Type B pancreatic cell (in vitro differentiated cells): ENCODE data around the gene DNAH9. TPM values are rescaled to one million over a fixed set of nuclear protein-coding genes. Genes with fewer than 3 reads are reported as not detected.

ENCODE experiments used
- DNase-seq: peaks from one replicate; pipeline ENCODE4 v3.0.0; 2021; ENCODE audit warnings: mixed read lengths; ENCODE audit not compliant: unreplicated experiment; ENCODE audit errors: extremely low spot score
- H3K27ac Mint-ChIP-seq: 2 replicates; pipeline ENCODE4 v1.8.0; 2021; ENCODE audit warnings: mild to moderate bottlenecking, mixed read lengths
- H3K27me3 Mint-ChIP-seq: 2 replicates; pipeline ENCODE4 v1.8.0; 2021; ENCODE audit warnings: mixed read lengths
- H3K36me3 Mint-ChIP-seq: 2 replicates; pipeline ENCODE4 v1.8.0; 2021; ENCODE audit warnings: mixed read lengths
- H3K4me1 Mint-ChIP-seq: one replicate; pipeline ENCODE4 v1.8.0; 2021; ENCODE audit warnings: mixed read lengths; ENCODE audit not compliant: unreplicated experiment
- H3K4me3 Mint-ChIP-seq: 2 replicates; pipeline ENCODE4 v1.8.0; 2021; ENCODE audit warnings: mild to moderate bottlenecking, mixed read lengths
- H3K9me3 Mint-ChIP-seq: 2 replicates; pipeline ENCODE4 v1.8.0; 2021; ENCODE audit warnings: mixed read lengths
- CTCF ChIP-seq: fragments of 200-600 bp; sonication (generic); conservative IDR thresholded peaks from 2 replicates; pipeline ENCODE4 v1.5.0; 2021; ENCODE audit warnings: antibody characterized with exemption, mild to moderate bottlenecking
- total RNA-seq: library from RNA; stranded (reverse); gene quantifications from 2 replicates; pipeline ENCODE4 v1.2.1, GENCODE V29; 2021; ENCODE audit warnings: low replicate concordance

Gene DNAH9
- total RNA-seq, 1 donor from 2014 or later, result 6.2 TPM

- Mint-ChIP-seq H3K4me3 (no peak overlapping the region), H3K9me3 (no peaks in the 10 kb centered on the region), H3K4me1 (no peaks in the 10 kb centered on the region), H3K27me3 (peaks cover 23% of the 10 kb centered on the region), H3K36me3 (no peaks in the 10 kb centered on the region), H3K27ac (no peak overlapping the region)
- DNase-seq, result no peak
- TF ChIP-seq CTCF, result no peak
Measured at GRCh38 chr17:11554542-11554941, 43.7 kb upstream of the DNAH9 start.

DNA sequence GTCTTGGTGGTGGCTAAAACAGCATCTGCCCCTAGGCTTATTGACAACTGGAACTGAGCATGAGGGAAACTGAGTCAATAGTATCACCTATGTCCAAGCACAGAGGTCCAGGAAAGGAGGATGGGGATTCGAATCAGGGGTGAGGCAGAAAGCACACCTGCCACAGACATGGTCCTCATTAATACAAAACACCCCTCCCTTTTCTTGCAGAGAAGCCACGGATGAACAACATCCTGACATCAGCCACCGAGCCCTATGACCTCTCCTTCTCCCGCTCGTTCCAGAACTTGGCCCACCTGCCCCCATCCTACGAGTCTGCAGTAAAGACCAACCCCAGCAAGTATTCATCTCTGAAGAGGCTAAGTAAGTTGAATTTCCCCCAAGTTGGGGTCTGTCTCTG is 42.7 kb upstream of the DNAH9 start:
- Mint-ChIP-seq H3K4me3 (no peak overlapping the region), H3K9me3 (no peaks in the 10 kb centered on the region), H3K27me3 (peaks cover 22% of the 10 kb centered on the region), H3K27ac (no peak overlapping the region), H3K4me1 (no peaks in the 10 kb centered on the region), H3K36me3 (no peaks in the 10 kb centered on the region)
- no peak for DNase-seq
- no peak for TF ChIP-seq CTCF

GRCh38 chr17:11557727-11558452 is 40.4 kb upstream of the DNAH9 start:
- no peak for DNase-seq
- no peak for TF ChIP-seq CTCF
- Mint-ChIP-seq H3K4me3 (no peak overlapping the region), H3K36me3 (no peaks in the 10 kb centered on the region), H3K27ac (no peak overlapping the region), H3K4me1 (no peaks in the 10 kb centered on the region), H3K27me3 (peaks cover 21% of the 10 kb centered on the region), H3K9me3 (no peaks in the 10 kb centered on the region)

GRCh38 chr17:11558681-11559234 is 39.5 kb upstream of the DNAH9 start:
- Mint-ChIP-seq H3K36me3 (no peaks in the 10 kb centered on the region), H3K27me3 (peaks cover 16% of the 10 kb centered on the region), H3K4me3 (no peak overlapping the region), H3K9me3 (no peaks in the 10 kb centered on the region), H3K4me1 (no peaks in the 10 kb centered on the region), H3K27ac (no peak overlapping the region)
- no peak for DNase-seq
- TF ChIP-seq CTCF, result no peak

DNA sequence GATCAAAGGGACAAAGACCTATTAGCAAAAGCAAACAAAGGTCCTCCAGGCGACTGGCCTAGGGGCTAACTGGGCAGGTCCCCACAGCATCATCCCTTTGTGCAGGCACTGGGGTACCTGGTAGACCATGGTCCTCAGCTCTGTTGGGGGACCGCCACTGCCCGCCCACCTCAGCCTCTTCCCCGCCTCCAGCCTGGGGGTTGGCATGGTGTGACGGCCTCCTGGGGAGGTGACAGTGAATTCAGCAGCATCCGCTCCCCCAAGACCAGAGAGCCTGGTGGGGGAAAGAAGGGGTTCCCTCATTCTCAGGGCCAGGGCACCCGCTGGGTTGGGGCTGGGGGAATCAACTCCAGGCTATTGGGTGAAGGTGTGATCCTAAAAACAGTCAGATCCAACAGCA is 38.7 kb upstream of the DNAH9 start:
- Mint-ChIP-seq H3K27ac (no peak overlapping the region), H3K4me1 (no peaks in the 10 kb centered on the region), H3K9me3 (no peaks in the 10 kb centered on the region), H3K36me3 (no peaks in the 10 kb centered on the region), H3K27me3 (peaks cover 13% of the 10 kb centered on the region), H3K4me3 (no peak overlapping the region)
- no peak for TF ChIP-seq CTCF
- DNase-seq, result no peak
